ENCODE results near the gene PRR18.

PRR18 gene

GRCh38 chr6:166338854-166339253 lies 30.7 kb upstream of the PRR18 start:
- DNase-seq, result no peak
- TF ChIP-seq CTCF (IDR thresholded peaks at IDR 0.05; ENCODE audit: low read depth, low read length, missing control alignments), result no peak
- Histone ChIP-seq H3K36me3 (replicated peaks) (peaks cover 5% of the 10 kb centered on the region), H3K4me3 (ENCODE audit: low read depth, low read length) (no peak overlapping the region), H3K27me3 (replicated peaks) (no peaks in the 10 kb centered on the region), H3K27ac (no peak overlapping the region)
- in situ Hi-C loops (cut with HindIII; ENCODE audit: low pct_ligation_motif_present, low sequenced_read_pairs), result no loop called here

- Histone ChIP-seq H3K27me3 (replicated peaks) (no peaks in the 10 kb centered on the region), H3K27ac (no peak overlapping the region), H3K36me3 (replicated peaks) (peaks cover 3% of the 10 kb centered on the region), H3K4me3 (ENCODE audit: low read depth, low read length) (no peak overlapping the region)
- TF ChIP-seq CTCF (IDR thresholded peaks at IDR 0.05; ENCODE audit: low read depth, low read length, missing control alignments), result no peak
- in situ Hi-C loops (cut with HindIII; ENCODE audit: low pct_ligation_motif_present, low sequenced_read_pairs), result no loop called here
- no peak for DNase-seq
Observed at GRCh38 chr6:166336847-166337246, 28.7 kb upstream of the PRR18 start.

GRCh38 chr6:166335378-166336302 lies 27.4 kb upstream of the PRR18 start:
- TF ChIP-seq CTCF (IDR thresholded peaks at IDR 0.05; ENCODE audit: low read depth, low read length, missing control alignments), result no peak
- in situ Hi-C loops (cut with HindIII; ENCODE audit: low pct_ligation_motif_present, low sequenced_read_pairs), result no loop called here
- no peak for DNase-seq
- Histone ChIP-seq H3K27ac (no peak overlapping the region), H3K36me3 (replicated peaks) (peaks cover 3% of the 10 kb centered on the region), H3K27me3 (replicated peaks) (no peaks in the 10 kb centered on the region), H3K4me3 (ENCODE audit: low read depth, low read length) (no peak overlapping the region)

- in situ Hi-C loops (cut with HindIII; ENCODE audit: low pct_ligation_motif_present, low sequenced_read_pairs), result no loop called here
- Histone ChIP-seq H3K4me3 (ENCODE audit: low read depth, low read length) (no peak overlapping the region), H3K36me3 (replicated peaks) (peaks cover 3% of the 10 kb centered on the region), H3K27me3 (replicated peaks) (no peaks in the 10 kb centered on the region), H3K27ac (no peak overlapping the region)
- TF ChIP-seq CTCF (IDR thresholded peaks at IDR 0.05; ENCODE audit: low read depth, low read length, missing control alignments), result no peak
- no peak for DNase-seq
Observed at GRCh38 chr6:166334878-166335277, 26.7 kb upstream of the PRR18 start.

- H3K27me3 ChIP-seq (replicated peaks), result no peaks in the 10 kb centered on the region
- TF ChIP-seq CTCF (IDR thresholded peaks at IDR 0.05; ENCODE audit: low read depth, low read length, missing control alignments), result no peak
- H3K4me3 ChIP-seq (ENCODE audit: low read depth, low read length), result no peak overlapping the region
- in situ Hi-C loops (cut with HindIII; ENCODE audit: low pct_ligation_motif_present, low sequenced_read_pairs), result no loop called here
- no peak overlapping the region for H3K27ac ChIP-seq
- no peak for DNase-seq
- peaks cover 3% of the 10 kb centered on the region for H3K36me3 ChIP-seq (replicated peaks)
Observed at GRCh38 chr6:166333172-166333995, 25.2 kb upstream of the PRR18 start.

Data from brain microvascular endothelial cell (primary cell).